ENCODE data around the gene SMC1A. TPM values are rescaled to one million over a fixed set of nuclear protein-coding genes. Genes with fewer than 3 reads are reported as not detected.

Gene SMC1A
- total and polyA plus RNA-seq, 2 of the 8 experiments (the other 6 are each of a cell fraction or from before 2014, with no cell fraction given) = 22.2 to 98.1 TPM

DNA sequence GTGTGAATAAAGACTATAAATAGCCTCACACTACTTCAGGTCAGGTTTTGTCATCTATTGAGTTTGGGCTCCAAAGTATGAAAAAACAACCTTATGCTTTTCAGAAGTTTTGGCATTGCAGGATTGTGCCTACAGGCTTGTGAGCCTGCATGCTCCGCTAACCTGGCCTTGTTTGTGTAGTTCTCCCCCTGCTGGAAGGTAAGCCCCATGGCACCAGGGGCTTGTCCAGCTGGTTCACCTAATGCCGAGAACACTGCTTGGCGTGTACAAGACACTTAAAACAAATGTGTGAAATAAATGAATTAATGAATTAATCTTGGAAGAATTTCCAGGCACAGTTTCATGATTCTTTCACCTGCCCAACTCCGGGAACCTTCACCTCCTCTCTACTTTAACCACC is 13.5 kb upstream of the SMC1A start:
- Histone ChIP-seq H3K18ac (ENCODE audit: extremely low read depth, low read length) (no peak overlapping the region), H3K9ac (replicated peaks in 1 of 4; ENCODE audit: extremely low read depth in 1 of 4, low read depth in 3 of 4, low read length in 3 of 4) (no peak overlapping the region), H3K4ac (replicated peaks; ENCODE audit: insufficient read length, low read depth, low read length) (no peak overlapping the region), H2BK20ac (ENCODE audit: low read length) (no peak overlapping the region), H3K27me3 (replicated peaks in 1 of 4; ENCODE audit: control insufficient read depth in 3 of 4, extremely low read depth in 1 of 4, insufficient read depth in 3 of 4, low read length in 3 of 4) (peaks cover 0 to 10% (median 6%) of the 10 kb centered on the region in 4 experiments; a peak in 4 of 7 replicates), H3K79me1 (ENCODE audit: low read depth, low read length) (no peaks in the 10 kb centered on the region), H4K5ac (ENCODE audit: insufficient read length, low read depth, low read length) (no peak overlapping the region), H3K14ac (ENCODE audit: insufficient read length) (no peak overlapping the region), H2BK12ac (ENCODE audit: low read depth, low read length) (no peak overlapping the region), H2BK5ac (ENCODE audit: low read depth, low read length) (no peak overlapping the region), H3K4me1 (replicated peaks in 1 of 4; ENCODE audit: control insufficient read depth in 3 of 4, insufficient read depth in 4 of 4, low read length in 3 of 4) (peaks cover 0 to 7% (median 1%) of the 10 kb centered on the region in 4 experiments; a peak in 3 of 7 replicates), H2AFZ (ENCODE audit: low read length) (no peak overlapping the region), H2AK5ac (ENCODE audit: low read depth, low read length) (no peak overlapping the region), H4K8ac (ENCODE audit: extremely low read depth, insufficient read depth, low read length) (no peak overlapping the region), H3K4me3 (ENCODE audit: extremely low read depth in 1 of 4, insufficient read depth in 2 of 4, low read depth in 3 of 4, low read length in 4 of 4) (no peak overlapping the region), H3K27ac (ENCODE audit: low read depth, low read length) (no peak overlapping the region), H3K79me2 (ENCODE audit: control insufficient read depth in 1 of 2, insufficient read depth in 2 of 2, low read length in 2 of 2) (no peaks in the 10 kb centered on the region), H4K20me1 (replicated peaks in 1 of 2; ENCODE audit: control insufficient read depth in 1 of 2, insufficient read depth in 2 of 2, low read length in 2 of 2) (no peaks in the 10 kb centered on the region), H3K36me3 (ENCODE audit: control insufficient read depth in 2 of 4, insufficient read depth in 4 of 4, low read length in 3 of 4) (peaks cover 0 to 10% (median 8%) of the 10 kb centered on the region in 4 experiments; a peak in 5 of 8 replicates), H3K9me3 (ENCODE audit: insufficient read depth in 2 of 2, low read depth in 1 of 2, low read length in 1 of 2) (no peaks in the 10 kb centered on the region), H3K23me2 (ENCODE audit: low read depth, low read length) (peaks cover 8% of the 10 kb centered on the region; the same call in 1 of the 2 replicates), H2BK15ac (ENCODE audit: low read length) (no peak overlapping the region), H3K23ac (ENCODE audit: insufficient read length) (no peak overlapping the region), H2BK120ac (replicated peaks; ENCODE audit: low read depth, low read length) (no peak overlapping the region), H3K56ac (replicated peaks; ENCODE audit: insufficient read length, low read depth, low read length) (no peak overlapping the region), H3K4me2 (ENCODE audit: insufficient read depth in 1 of 2, low read depth in 2 of 2, low read length in 2 of 2) (no peak overlapping the region), H4K91ac (replicated peaks; ENCODE audit: insufficient read length, low read length) (no peak overlapping the region)
- FAIRE-seq = peak; percentile 90
- ChIA-PET CTCF (ENCODE audit: partially characterized antibody) (interaction anchor here (1.0 to 2.9 kb wide), 13 partner anchors 10 to 142 kb away, joined by 3 to 16 read pairs (median 4); no protein-coding TSS in a partner anchor), POLR2A (ENCODE audit: partially characterized antibody) (interaction anchor here (5.8 kb wide), 1 partner anchor 13 kb away, joined by 33 read pairs; the partner anchor contains the start of genes RIBC1 and SMC1A)
- peak; percentile 55 to 63 for TF ChIP-seq RAD21 (IDR thresholded peaks at IDR 0.05 in 1 of 2, conservative IDR thresholded peaks at IDR 0.05 in 1 of 2; ENCODE audit: low read depth in 2 of 2, low read length in 2 of 2)
- TF ChIP-seq GABPA (IDR thresholded peaks at IDR 0.05; ENCODE audit: borderline replicate concordance, insufficient read depth, low read length) = no peak
- TF ChIP-seq RNF2 (IDR thresholded peaks at IDR 0.05; ENCODE audit: borderline replicate concordance, low read depth, low read length, missing control alignments, poor library complexity, severe bottlenecking) = no peak
- TF ChIP-seq POU5F1 (IDR thresholded peaks at IDR 0.05; ENCODE audit: low read depth, low read length) = no peak
- TF ChIP-seq GTF2F1 (IDR thresholded peaks at IDR 0.05; ENCODE audit: borderline replicate concordance, low read depth, low read length) = no peak
- TF ChIP-seq, protein P1, sequence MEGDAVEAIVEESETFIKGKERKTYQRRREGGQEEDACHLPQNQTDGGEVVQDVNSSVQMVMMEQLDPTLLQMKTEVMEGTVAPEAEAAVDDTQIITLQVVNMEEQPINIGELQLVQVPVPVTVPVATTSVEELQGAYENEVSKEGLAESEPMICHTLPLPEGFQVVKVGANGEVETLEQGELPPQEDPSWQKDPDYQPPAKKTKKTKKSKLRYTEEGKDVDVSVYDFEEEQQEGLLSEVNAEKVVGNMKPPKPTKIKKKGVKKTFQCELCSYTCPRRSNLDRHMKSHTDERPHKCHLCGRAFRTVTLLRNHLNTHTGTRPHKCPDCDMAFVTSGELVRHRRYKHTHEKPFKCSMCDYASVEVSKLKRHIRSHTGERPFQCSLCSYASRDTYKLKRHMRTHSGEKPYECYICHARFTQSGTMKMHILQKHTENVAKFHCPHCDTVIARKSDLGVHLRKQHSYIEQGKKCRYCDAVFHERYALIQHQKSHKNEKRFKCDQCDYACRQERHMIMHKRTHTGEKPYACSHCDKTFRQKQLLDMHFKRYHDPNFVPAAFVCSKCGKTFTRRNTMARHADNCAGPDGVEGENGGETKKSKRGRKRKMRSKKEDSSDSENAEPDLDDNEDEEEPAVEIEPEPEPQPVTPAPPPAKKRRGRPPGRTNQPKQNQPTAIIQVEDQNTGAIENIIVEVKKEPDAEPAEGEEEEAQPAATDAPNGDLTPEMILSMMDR (IDR thresholded peaks at IDR 0.05; ENCODE audit: control extremely low read depth in 1 of 3, insufficient read depth in 1 of 3, low read depth in 1 of 3, low read length in 3 of 3) = peak; percentile 72 to 76 (median 75)
- DNase-seq (ENCODE audit: low read depth in 1 of 2, low spot score in 2 of 2) = peak in 1 of 2 experiments; percentile 53
- 37% methylated on average over 4 of the region's 4 CpGs; no CpG with 5 or more reads in 1 of the 2 experiments for WGBS, 2 experiments (ENCODE audit: extremely low coverage in 1 of 2, insufficient coverage in 1 of 2, insufficient read length in 1 of 2, insufficient replicate concordance in 2 of 2, low coverage in 1 of 2, low lambda C conversion rate in 2 of 2, missing lambda C conversion rate in 1 of 2)
